ENCODE data around the gene POU2F2.
A peak's percentile ranks its signal among the peaks of the same experiment; 100 is the strongest.

The POU2F2 gene

DNA sequence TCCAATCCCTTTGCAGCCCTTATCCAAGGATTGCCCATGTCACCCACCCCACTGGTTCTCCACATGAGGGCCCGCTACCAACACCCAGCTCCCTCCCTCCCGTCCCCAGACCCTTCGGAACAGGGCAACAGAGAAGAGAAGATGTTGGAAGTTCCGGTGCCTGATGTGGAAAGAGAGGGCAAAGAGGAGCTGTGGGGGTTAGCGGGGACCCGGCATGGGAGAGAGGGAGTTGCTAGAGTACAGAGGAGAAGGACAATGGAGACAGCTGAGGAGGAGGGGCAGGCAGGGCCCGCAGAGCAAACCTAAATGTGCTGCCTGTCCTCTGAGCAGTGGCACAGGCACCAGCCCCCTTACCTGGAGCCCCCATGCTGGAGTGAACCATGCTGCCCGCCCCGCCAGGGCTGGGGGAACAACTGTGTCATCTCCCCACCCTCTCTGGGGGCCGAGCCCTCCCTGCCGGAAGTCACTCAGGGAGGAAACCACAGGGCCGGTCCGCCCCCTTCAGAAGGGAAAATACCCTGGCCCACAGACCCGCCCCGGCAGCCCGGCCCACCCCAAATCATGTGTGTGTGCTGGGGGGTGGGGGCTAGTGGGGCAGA is at the start of gene POU2F2:
Gene POU2F2, minus strand, starts transcription at position 417 of the 599 bp plus-strand sequence. Its CDS starts 35 bp downstream, at position 382.
- DNase-seq = peak in 22 of 56 donors; percentile 3 to 35 (median 16)

DNA sequence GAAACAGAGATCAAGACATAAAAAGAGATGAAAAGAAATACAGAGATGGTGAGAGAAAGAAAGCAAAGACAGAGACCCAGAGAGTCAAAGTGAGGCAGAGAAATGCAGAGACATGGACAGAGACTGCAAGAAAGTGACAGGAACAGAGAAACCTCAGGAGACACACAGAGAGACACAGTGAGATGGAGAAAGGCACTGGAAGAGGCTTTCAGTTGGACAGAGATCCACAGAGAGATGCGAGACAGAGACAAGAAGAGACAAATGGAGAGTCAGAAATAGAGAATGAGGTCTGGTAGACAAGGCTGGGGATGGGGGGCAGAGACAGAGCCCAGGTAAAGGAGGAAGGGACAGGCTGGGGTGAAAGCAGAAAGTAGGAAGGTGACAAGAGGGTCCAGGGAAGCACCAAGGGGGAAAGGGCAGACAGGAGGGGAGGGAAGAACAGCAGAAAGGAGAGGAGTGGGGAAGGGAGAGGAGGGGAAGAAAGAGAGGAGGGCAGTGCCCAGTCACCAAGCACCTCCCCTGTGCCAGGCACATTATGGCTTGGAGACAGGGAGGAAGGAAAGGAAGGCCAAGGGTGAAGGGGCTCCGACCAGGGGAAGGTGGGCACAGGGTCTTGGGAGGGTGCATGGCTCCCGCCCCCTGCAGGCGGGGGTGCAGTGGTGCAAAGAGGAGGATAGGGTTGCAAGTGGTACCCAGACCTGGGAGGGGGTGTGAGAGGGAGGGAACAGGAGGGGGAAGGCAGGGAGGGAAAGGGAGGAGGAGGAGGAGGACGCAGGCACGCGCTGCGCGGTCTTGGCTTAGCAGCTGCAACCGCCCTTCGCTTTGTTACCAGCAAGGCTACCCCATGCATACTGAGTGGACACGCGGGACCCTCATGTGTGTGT is 46.8 kb upstream of the POU2F2 start:
- DNase-seq = no peak

- DNase-seq = no peak
Measured at GRCh38 chr19:42177686-42178019, 45.4 kb upstream of the POU2F2 start.

DNA sequence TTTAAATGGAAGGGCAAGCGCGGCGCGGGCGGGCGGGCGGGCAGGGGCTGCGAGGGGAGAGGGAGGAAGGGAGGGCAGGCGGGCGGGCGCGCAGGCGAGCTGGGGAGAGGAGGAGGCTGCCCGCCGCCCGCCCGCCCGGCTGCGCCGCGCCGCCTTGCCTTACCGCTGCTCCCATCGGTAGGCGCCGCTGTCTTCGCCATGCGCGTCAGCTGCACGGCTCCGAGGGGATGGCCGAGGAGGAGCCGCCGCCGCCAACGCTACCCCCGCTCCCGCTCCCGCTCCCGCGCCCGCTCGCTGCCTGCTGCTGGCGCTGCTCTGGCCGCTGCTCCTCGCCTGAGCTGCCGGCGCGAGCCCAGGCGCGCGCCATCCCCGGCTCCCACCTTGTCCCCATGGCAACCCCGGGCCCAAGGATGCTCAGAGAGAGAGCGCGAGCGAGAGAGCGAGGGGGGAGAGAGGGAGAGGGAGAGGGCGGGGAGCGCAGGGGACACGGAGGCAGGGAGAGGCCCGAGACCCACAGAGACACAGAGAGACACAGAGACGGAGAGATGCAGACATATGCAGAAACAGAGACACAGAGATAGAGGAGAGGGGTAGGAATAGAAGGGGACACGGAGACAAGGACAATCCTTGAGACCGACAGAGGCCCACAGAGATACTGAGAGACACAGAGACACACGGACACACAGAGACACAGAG is 44.9 kb upstream of the POU2F2 start:
- peak in 51 of 56 donors; percentile 11 to 88 (median 63) for DNase-seq

- peak in 7 of 56 donors; percentile 21 to 68 (median 50) for DNase-seq
Measured at GRCh38 chr19:42176649-42176989, 44.4 kb upstream of the POU2F2 start.

- peak in 12 of 56 donors; percentile 11 to 50 (median 19) for DNase-seq
Measured at GRCh38 chr19:42175952-42176648, 43.9 kb upstream of the POU2F2 start.

GRCh38 chr19:42174958-42175734 is 42.9 kb upstream of the POU2F2 start:
- no peak for DNase-seq

- no peak for DNase-seq
Measured at GRCh38 chr19:42174188-42174587, 41.9 kb upstream of the POU2F2 start.

GRCh38 chr19:42173695-42174094 is 41.4 kb upstream of the POU2F2 start:
- DNase-seq = no peak

DNA sequence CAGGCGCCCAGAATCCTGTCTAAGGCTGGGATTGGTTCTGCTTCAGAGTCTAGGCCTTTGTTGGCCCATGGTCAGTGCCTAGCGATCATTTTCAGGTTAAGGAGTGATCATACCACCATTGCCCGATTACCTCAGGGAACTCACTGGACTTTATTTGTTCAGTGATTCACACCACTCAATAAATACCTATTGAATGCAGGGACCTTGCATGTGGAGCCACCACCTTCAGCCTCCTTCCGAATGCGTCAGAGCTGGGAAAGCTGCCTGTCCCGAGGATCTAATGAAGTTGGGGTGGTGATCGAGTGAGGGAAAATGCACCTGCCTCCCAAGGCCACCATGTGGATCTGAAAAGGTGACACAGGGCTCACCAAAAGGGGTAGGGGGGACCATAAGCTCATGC is 40.0 kb upstream of the POU2F2 start:
- DNase-seq = no peak

DNA sequence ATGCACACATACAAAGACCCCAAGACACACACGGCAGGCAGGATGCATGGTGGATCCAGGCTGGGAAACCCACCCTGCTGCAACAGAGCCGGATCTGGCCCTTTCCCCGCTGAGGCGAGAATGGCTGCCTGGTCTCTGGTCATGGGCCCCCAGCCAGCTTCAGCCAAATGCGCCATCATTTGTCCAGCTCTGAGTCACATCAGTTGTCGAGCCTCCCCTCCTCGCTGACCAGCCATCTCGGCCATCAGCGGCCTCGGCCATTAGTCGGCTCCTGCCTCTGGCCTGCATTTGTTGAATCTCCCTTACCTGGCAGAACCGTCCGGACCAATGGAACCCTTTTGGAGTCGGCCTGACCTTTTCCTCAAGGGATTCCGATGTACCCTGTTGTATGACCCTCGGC is 38.5 kb upstream of the POU2F2 start:
- DNase-seq = no peak

DNA sequence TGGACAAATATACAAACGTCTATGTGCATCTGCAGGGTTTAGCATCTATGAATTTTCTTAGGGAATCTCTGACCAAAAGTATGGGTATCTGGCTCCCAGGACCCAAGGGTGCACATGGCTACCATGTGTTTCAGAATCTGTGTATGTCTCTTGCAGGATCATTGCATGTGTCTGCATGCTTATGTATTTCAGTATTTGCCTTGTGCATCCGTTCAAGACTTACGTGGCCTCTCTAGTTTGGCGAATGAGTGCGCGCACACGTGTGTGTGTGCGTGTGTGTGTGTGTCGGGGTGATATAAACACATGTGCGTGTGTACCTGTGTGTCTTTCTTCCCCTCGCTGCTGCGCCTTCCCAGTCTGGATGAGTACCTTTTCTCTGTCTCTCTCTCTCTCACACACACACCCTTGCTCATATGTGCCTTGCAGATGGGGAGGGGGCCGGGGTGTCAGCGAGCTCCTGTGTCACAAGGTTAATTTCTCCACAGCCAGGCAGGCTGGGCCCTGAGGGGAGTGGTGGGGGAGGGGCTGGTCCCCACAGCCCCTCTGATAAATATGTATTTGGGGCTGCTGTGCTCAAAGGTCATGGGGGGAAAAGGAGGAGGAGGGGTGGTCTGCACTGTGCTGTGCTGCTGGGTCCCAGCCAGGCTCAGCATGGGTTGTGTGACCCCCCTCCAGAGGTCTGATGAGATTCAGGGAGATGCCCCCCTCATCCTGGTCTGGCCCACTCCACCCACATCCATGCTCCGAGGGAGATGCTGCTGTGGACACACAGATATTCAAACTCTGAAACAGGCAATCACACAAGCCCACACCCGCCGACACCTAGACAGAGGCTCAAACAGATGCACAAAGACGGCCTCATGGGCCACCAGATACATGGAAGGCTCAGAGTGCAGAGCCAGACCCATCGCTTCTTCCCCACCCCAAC is 37.5 kb upstream of the POU2F2 start:
- no peak for DNase-seq

DNA sequence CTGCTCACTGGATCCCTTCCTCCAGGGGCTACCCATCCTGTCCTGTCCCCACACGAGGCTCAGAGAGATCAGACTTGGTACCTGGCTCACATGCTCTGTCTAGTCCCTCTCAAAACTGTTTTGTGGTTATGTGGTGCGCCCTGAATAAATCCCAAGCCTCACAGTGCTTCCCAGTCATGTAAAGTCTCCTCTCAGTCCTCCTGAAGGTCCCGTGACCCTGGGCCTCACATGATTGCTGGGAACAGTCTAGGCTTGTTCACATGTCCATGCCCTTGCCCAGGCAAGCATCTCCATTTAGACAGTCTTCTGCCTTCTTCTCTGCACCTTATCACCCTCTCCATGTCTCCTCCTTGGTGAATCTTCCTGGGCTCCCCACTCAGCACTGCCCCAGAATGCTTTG is 36.0 kb upstream of the POU2F2 start:
- DNase-seq = no peak

DNA sequence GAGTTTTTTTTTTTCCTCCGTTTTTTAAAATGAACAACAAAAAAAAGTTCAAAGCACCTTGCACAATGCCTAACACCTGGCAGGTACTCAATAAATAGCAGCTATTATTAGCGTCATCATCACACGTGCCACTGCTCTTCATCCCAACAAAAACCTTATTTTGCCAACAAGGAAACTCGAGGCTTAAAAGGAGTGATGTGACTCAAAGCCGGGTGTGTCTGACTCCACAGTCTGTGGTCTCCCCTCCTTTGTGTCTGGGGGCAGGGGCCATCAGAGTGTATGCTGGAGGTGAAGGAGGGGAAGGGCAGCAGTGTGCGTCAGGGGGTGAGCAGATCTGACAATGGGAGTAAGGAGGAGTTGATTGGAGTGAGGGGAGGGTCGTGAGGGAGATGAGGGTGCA is 34.1 kb upstream of the POU2F2 start:
- no peak for DNase-seq

- no peak for DNase-seq
Measured at GRCh38 chr19:42165146-42165545, 32.9 kb upstream of the POU2F2 start.

DNA sequence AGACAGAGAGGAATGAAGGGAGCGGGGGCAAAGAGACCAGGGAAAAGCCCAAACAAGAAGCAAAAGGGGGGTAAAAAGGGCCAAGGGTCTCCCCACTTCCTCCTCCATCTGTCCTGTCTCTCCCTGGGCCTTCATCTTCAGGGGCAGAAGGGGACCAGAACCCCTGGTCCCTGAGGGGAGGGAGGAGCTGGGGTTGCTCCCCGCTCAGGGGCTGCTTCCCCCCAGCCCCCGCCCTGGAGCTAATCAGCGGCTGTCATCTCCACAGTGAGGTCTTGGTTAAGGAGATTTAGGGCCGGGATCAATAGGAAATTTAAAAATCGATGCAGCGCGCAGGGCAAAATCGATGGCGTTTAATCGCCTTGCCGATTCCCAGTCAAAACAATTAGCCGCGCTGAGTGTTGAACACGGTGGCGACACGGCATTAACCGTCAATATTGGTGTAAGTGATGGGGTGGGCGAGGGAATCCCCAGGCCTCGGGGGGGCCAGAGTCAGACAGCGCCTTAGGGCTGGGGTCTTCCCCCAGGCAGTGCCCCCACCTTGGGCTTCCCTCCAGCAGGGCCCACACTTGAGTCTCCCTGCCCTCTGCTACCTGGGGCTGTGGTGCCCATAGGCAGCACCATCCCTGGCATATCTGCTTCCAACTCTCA is 29.5 kb upstream of the POU2F2 start:
- no peak for DNase-seq

- DNase-seq = no peak
Measured at GRCh38 chr19:42159942-42160341, 27.7 kb upstream of the POU2F2 start.

- no peak for DNase-seq
Measured at GRCh38 chr19:42158926-42159325, 26.7 kb upstream of the POU2F2 start.

- no peak for DNase-seq
Measured at GRCh38 chr19:42156571-42156970, 24.3 kb upstream of the POU2F2 start.
